Right lobe of liver (tissue), 4 donors: Measurements from ENCODE around the gene UGT2B15.
"Not testable (repeated sequence)": the region's sequence is repeated elsewhere in the genome, so short reads cannot be mapped to it uniquely, and the experiment has no call there.

Experiments
- POLR2A ChIP-seq: fragments of 450-650 bp; IDR thresholded peaks from one replicate; pipeline ENCODE4 v1.6.1; 2017; ENCODE audit warnings: antibody characterized with exemption, mild to moderate bottlenecking
- TF ChIP-seq, protein P1 (sequence below), 4 donors: fragments of 200-600 bp in 3 of 4; fragments of 450-650 bp in 1 of 4; IDR thresholded peaks; one replicate each; pipeline versions ENCODE4 v1.5.1 to v1.8.0; 2016 to 2022; ENCODE audit warnings: antibody characterized with exemption in 4 of 4, mild to moderate bottlenecking in 2 of 4
- donor health status: DM: no; HTN: no; CAD: no.
- donor health status: DM: no; HTN: no; CAD: no.
- donor health status: DM: no; HTN: yes; CAD: no.

DNA sequence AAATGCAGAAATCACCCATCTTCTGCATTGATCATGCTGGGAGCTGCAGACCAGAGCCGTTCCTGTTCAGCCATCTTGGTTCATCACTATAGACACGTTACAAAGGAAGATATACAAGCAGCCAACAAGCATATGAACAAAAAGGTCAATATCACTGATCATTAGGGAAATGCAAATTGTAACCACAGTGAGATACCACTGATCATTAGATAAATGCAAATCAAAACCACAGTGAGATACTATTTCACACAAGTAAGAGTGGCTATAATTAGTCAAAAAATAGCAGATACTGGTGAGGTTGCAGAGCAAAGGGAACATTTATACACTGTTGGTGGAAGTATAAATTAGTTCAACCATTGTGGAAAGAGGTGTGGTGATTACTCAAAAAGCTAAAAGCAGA lies 47.7 kb downstream of the UGT2B15 start:
- TF ChIP-seq, protein P1, sequence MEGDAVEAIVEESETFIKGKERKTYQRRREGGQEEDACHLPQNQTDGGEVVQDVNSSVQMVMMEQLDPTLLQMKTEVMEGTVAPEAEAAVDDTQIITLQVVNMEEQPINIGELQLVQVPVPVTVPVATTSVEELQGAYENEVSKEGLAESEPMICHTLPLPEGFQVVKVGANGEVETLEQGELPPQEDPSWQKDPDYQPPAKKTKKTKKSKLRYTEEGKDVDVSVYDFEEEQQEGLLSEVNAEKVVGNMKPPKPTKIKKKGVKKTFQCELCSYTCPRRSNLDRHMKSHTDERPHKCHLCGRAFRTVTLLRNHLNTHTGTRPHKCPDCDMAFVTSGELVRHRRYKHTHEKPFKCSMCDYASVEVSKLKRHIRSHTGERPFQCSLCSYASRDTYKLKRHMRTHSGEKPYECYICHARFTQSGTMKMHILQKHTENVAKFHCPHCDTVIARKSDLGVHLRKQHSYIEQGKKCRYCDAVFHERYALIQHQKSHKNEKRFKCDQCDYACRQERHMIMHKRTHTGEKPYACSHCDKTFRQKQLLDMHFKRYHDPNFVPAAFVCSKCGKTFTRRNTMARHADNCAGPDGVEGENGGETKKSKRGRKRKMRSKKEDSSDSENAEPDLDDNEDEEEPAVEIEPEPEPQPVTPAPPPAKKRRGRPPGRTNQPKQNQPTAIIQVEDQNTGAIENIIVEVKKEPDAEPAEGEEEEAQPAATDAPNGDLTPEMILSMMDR (IDR thresholded peaks at IDR 0.05): not testable (repeated sequence)
- not testable (repeated sequence) for TF ChIP-seq POLR2A
